NCI-H446 (cell line): Measurements from ENCODE around the gene PDIK1L.
A peak's percentile ranks its signal among the peaks of the same experiment; 100 is the strongest.

Experiments
- DNase-seq, 2 experiments: peaks; one replicate each; lab custom pipeline; 2025; lab: John Stamatoyannopoulos, UW

PDIK1L gene

DNA sequence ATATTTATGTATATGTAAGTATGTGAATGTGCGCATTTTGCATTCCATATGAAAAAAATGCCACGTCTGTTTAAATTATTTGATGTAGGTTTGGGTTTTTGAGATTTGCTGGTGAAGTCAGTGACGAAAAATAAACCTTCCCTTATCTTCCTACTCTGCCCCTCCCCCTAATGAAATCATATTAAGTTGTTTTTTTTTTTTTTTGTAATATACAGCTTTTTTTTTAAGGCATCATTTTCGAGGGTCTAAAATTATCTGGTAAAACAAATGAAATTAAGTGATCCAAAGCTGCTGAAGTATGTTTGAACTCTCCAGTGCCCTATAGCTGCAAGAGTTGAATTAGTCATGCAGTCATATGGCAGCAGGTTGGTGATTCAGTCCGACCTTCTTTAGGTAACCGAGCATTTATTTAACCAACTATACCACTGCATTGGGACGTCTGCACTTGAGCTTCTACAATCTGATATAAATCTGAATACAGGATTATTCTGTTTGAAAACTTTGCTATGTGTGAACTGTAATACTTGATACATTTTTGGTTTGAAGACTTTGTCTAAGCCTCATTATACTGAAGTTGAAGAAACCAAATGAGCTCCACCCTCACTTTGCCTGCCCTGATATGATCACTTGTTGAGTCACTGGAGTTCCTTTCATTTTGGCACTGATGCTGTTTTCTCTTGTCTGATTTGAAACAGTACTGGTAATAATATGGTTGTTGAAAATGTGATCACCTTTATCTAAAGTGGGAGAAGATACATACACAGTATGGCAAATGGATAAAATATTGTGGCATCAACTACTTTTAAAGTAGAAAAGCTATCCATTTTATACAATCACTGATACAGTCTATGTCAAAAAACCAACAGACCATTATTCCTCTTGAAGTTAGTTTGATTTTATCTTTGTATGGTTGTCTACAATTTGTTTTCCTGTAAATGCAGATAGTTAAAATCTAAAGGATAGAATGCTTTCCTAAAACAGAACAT is 11.7 kb downstream of the PDIK1L start:
- no peak for DNase-seq

DNA sequence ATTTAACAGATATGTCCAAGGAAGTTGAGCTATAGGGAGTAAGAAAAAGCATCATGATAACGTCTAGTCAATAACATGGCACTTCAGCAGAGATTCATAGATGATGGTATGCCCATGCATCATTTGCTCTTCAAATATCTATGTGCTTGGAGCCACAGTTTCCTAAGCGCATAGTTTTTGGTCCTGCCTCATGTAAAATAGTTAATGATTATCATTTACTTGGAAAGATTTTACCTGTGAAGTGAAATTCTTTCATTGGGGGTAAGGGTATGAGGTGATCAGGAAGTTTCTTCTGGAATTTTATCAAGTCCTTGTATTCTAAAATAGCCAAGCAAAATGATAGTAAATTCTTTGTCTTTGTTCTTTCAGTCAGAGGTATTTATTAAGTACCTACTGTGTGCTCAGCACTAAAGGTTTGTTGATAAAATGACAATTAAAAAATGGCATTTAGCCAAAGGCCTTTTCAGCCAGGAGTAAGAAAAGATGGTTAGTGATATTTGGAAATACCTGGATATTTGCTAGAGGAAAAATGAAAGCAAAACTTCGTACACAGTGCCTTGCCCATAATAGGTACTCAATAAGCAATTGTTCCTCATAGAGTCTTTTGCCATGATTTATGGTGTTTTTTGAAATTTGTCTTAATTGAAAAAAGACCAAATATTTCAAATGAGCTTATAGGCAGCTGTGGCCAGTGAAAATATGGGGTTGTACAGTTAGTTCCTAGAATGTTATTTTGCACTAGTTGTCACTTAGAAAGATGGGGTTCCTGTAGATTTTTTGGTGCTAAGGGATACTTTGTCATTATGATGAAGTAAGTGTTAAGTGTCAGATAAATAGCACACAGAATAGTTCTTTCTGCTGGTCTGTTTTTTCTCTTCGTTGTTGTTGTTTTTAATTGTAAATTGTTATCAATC is 13.1 kb downstream of the PDIK1L start:
- DNase-seq = no peak

DNA sequence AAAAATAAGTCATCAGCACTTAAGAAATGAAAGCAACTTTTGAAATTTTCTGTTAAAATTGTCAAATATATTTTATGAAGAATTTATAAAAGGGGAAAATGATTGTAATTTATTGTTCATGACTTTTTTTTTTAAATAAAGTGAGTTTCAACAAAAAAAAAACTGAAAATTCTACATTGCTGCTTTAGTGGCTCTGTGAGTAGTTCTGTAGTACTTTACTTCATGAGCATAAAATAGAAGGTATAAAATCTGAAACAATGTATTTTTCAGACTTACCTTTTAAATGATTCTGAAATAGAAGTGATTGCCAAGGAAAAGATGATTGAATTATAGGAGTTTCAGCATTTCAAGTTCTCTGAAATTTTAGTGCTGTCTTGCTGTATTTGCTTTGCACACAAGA is 13.8 kb downstream of the PDIK1L start:
- DNase-seq = no peak

DNA sequence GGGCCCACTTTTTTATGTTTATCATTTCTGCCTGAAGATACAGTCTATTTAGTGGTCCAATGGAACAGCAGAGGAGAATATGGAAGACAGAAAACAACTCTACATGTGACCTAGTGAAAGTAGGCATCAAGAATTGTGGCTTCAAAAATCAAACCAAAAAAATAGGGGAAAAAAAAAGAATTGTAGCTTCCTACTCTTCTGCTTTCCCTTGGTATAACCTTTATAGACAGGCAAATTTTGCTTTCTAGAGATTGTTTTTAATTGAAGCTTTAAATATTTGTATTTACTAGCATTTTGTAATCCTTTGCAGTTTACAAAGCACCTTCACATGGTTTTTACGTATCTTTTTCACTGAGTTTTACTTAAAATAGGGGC is 14.3 kb downstream of the PDIK1L start:
- DNase-seq = no peak

DNA sequence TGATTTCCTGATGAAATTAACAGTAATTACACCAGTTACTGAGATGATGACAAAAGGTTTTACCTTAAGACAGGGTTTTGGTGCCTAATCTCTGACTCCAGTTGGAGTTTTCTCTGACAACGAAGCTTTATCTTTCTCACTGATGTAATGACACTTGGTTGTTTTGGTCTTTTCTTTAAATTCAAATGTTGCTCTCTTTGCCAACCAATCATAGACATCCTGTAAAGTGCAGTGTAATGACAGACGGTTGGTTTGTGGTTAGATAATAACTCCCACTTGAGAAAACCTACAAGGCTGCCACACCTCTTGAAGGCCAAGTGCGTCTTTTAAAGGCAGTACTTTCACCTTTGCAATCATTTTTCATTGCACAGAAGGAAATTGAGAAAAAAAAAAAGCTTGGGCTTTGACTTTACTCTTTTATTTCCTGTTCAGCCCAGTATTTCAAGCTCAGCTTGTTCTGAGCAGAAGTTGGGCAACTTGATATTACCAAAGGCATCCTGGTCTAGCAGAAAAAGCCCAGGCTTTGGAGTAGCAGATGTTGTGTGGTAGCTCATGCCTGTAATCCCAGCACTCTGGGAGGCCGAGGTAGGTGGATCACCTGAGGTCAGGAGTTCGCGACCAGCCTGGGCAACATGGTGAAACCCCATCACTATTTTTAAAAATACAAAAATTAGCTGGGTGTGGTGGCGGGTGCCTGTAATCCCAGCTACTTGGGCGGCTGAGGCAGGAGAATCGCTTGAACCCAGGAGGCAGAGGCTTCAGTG is 14.9 kb downstream of the PDIK1L start:
- no peak for DNase-seq

DNA sequence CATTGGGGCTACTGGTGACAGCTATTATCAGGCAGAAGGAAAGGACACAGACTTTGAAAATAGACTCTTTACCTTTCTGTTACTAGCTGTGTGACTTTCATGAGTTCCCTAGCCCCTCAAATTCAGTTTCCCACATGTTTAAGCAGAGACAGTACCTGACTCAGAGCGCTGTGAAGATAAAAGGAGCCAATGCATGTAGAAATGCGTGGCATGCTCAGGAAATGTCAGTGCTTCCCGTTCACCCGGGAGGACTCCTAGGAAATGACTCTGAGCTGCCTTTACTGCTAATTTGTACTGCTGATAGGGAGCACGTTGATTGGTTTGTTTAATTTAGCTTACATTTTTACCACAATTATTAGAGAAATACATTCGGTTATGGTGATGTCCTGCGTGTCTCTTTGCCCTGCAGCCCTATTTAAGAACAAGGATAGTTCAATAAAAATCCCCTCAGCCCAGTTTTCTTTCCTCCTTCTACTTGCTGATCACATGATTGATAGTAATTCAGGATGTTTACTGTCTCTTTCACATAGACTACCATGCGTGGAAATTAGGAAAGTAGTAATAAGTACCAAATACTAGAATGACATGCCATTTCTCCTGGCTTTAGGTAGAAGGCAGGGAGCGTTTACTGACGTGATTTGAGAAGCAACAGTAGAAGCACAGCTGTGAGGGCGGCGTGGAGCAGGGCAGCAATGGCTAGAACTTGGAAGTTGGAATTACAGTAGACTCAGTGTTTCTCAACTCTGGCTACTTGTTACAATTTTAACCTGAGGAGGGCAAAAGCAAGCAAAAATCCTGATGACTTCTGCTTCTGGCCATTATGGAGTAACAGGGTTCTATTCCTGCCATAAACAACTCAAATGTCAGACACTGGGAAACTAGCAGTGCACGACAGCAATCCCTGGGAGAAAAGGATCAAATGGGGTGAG is 15.9 kb downstream of the PDIK1L start:
- no peak for DNase-seq

DNA sequence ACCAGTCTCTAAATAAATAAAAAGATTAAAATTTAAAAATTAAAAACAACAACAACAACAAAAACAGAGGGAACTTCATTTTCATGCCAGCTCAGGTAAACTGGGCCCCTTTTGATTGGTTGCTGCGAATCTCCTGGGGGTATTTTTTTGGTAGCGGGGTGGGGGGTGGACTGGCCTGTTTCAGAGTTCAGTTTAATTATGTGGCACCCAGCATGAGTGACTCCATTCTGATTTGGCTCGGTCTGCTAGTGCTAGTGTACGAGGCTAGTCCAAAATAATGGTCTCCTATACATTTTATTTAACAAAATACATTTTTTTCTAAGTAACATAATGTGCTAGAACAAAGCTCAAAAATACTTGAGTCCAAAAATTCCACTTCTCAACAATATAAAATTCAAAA is 18.2 kb downstream of the PDIK1L start:
- no peak for DNase-seq

DNA sequence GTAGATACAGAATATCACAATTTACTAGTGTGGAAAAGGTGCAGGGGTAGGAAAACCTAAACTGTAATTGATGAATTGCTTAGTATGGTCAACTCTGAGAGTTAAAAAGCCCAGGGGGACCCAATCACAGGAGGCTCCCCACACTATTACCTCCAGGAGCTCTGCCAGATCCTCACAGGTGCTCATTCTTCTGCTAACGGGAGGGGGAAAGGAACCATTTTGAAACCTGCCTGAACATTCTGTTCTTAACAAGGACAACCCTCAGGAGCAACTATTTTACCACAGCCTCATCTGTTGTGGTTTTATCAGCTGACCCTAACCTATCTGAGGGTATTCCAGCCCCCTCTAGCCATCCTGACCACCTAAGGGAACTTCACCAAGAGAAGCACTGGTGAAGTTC is 19.1 kb downstream of the PDIK1L start:
- DNase-seq = no peak

DNA sequence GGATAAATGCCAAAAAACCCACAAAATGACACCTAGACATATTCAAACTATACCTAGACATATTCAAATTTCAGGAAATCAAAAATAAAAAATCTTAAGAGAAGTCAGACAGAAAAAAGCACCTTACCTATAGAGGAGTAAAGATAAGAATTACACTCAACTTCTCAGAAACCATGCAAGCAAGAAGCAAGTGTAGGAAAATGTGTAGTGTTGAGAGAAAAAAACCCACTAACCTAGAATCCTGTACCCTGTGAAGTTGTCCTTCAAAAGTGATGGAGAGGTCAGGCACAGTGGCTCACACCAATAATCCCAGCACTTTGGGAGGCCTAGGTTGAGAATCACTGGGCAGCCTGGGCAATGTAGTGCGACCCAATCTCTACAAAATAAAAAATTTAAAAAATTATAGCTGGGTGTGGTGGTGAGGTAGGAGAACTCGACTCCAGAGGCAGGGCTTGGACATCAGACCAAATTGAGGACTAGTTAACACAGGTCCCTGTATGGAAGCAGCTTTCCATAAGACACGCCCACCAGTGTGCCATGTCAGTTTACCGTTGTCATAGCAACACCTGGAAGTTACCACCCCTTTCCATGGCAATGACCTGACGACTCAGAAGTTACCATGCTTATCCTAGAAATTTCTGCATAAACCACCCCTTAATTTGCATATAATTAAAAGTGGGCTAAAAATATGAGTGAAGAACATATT is 20.7 kb downstream of the PDIK1L start:
- DNase-seq = peak in 1 of 2 experiments; percentile 28

DNA sequence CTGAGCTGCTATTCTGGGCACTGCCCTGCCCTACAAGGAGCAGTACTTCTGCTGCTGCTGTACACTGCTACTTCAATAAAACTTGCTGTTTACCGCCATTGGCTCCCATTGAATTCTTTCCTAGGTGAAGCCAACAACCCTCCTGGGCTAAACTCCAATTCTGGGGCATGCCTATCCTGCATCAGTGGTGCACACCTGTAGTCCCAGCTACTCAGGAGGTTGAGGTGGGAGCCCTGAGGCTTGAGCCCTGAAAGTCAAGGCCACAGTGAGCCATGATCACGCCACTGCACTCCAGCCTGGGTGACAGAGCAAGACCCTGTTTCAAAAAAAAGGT is 21.2 kb downstream of the PDIK1L start:
- DNase-seq = no peak

DNA sequence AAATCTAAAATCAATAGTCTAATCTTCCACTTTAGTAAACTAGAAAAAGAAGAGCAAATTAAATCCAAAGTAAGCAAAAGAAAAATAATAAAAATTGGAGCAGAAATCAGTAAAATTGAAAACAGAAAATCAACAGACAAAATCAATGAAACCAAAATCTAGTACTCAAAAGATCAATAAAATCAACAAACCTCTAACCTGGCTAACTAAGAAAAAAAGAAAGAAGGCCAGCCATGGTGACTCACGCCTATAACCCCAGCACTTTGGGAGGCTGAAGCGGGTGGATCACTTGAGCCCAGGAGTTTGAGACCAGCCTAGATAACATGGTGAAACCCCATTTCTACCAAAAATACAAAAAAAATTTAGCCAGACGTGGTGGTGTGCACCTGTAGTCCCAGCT is 22.8 kb downstream of the PDIK1L start:
- DNase-seq = no peak

DNA sequence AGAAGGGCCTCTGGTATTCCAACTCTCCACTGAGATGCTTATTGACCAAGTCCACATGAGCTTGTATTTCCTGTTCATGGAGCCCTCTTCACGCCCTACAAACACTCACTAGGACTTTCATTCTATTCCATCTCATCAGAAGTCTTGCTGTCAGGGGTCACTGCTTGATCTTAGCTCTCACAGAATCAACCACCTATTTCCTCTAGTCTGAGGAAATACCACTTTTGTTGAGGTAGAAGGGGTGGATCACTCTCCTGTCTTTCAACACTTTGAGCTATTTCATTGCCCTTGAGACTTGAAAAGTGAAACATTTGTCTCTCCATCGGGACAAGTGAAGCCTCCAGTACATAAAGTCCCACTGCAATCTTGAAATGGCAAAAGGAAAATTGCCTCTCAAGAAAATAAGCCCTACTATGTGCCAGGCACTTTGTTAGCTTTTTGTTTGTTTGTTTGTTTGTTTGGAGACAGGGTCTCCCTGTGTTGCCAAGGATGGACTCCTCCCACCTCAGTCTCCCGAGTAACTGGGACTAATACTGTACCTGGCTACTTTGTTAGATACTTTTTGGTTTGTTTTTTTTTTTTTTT is 27.4 kb downstream of the PDIK1L start:
- no peak for DNase-seq

DNA sequence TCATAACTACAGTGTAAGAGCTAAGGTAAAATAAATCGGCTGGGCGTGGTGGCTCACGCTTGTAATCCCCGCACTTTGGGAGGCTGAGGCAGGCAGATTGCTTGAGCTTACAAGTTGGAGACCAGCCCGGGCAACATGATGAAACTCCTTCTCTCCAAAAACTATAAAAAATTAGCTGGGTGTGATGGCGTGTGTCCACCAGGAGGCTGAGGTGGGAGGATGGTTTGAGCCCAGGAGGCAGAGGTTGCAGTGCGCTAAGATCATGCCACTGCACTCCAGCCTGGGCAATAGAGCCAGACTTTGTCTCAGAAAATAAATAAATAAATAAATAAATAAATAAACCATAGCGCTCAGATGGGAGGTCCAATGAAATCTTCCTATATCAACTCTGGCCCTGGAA is 30.5 kb downstream of the PDIK1L start:
- peak in 1 of 2 experiments; percentile 16 for DNase-seq

DNA sequence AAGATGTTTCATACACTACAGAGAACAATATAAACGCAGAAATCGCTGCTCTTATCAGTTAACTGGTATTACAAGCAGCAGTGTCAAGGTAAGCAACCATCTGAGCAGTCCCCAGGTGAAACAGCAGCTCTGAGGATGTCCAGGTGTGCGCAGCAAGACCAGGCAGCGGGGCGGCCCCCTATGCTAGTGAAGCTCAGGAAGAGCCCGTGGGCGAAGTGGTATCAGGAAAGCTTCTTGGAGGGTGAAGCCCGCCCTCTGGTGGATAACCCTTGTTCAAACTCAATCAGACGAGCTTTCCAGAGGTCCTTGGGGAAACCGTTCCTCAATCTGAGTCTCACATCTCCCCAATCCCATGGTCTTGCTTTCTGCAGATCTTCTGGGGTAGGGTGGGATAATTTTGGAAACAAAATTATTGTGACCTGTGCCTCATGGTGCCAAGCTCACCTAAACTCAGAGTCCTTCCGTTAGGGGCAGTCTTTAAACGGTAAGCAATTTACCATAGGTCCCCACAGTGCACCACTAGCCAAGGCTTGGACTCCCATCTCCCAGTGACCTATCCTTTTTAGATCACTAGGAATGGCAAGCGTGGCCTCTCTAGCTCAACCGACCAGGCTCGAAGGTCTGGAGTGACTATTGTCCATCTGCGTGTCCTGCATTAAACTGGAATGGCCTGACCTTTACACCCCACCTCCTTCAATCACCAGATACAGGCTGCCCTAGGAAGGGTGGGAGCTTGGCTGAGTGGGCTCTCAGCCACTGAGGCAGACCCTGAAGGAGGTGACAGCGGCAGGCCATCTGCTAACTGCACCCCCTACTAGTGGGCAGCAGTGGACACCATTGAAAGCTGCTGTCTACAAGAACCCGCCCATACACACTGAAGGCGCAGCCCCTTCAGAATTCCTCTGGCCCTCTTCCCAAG is 33.7 kb downstream of the PDIK1L start:
- peak; percentile 89 to 90 for DNase-seq

DNA sequence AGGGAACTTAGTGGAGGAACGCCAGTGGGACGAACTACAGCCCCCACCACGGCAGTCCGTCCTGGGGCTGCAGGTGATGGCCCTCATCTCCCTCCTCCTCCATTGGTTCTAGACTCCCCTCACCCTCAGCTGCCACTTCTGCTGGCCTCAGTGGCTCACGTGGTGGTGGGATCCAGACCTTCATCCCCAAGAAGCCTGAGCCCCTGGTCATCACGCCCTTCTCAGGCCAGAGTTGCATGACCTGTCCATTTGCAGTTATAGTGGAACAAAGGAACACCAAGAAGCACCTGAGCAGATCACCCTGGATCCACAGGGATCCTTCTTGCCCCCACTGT is 34.3 kb downstream of the PDIK1L start:
- DNase-seq = no peak

DNA sequence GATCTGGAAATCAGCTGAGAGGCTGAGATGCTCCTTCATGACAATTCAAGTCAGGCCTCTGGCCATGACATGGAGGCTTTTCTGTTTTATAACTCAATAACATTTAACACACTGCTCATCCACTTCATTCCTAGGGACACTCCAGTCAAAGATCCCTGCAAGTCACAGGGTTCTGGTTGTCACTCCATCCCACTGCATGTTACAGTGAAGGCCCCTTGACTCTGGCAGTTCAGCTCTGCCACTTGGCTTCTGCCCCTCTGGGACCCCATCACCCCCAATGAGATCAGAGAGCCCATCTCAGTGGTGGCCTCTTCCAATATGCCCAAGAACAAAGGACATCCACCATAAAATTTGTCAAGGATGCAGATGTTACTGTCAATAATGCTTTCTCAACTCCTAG is 37.3 kb downstream of the PDIK1L start:
- DNase-seq = no peak

DNA sequence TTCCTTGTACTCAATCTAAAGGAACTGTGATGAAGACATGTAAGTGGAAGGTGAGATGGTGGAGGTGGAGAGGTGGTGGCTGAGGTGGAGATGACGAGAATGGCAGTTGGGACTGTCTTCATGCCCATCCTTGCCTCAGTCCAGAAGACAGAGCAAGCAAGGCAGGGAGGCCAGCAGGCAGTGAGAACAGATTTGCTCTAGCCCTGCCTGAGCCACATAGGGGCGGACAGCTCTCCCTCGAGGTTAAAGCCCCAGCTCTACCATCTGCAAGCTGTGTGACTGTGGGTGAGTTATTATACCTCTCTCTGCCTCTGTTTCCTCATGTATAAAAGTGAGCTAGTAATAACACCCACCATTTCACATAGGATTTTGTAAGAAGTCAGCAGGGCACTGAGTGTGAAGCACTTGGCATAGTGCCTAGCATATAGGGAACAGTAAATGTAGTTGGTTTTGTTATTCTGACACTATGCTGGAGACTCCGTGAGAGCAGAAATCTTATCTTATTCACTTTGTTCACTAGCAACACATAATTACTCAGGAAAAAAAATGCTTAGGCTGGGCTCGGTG is 42.4 kb downstream of the PDIK1L start:
- DNase-seq = peak in 1 of 2 experiments; percentile 25

DNA sequence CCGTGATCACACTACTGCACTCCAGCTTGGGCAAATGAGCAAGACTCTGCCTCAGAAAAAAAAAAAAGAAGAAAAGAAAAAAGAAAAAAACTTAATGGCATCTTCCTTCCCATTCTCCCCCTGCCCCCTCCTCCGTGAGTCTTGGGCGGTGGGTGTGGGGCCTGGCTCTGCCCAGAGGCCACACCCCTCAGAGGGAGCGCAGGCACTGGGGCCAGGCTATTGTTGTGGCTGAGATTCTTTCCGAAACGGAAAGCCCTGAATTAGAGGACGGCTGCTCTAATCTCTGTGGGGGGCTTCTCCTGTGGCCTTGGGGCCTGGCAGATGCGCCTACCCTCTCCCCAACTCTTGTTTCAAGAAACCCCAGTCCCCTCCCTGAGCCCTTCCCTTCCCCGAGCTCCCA is 43.1 kb downstream of the PDIK1L start:
- DNase-seq = no peak
